ENCODE data around the gene PHF8.

The PHF8 gene

DNA sequence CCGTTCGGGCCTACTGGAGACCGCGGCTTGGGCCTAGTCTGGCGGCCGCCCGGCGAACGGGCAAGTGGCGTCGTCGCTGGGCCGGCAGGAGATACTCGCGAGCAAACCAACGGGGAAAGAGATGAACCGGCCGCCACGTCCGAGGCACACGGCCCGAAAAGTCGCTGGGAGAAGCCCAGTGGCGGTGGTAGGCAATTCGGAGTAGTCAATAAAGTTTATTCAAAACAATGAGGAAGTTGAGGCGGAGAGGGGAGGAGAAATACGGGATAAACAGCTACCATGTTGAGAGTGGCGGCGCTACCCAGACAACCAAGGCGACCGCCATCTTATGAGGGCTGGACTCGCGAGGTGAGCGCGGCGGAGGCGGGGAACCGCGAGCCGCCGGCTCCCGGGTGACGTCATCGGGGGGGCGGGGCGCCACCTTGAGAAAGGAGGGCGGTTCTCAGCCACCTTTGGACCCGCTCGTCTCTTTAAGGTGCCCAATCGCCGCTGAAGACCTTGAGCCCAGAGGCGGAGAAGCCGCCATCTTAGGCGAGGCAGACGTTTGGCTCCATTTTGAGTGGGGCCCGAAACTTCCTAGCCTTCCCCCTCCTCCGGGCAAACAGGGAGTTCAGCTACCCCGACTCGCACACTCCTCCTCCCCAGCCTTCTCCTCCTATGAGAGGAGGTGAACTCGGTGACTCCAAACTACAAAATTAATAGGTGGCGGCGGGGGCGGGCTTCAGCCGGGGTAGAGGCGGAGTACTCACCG is at the start of gene PHF8:
PHF8 (minus strand) TSS at position 348 of the 751 bp plus-strand sequence. CDS start 1,745 bp downstream, outside the sequence.
- peak; percentile 86 for DNase-seq

DNA sequence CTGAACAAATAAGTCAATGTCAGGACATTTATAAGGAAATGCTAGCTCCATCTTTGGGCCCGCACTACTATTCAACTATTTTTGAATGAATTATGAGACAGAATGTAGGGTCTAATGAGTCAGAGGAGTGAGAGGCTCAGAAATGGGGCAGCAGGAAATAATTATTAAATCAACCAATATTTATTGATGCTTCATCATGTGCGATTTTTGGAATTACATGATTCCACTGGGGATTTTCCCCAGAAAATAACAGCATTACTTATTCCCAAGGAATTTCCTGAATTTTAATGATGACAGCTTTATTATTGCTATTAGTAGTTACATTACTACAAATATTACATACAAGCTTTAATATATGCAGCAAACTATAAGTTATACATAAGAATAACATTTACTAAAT is 49.3 kb upstream of the PHF8 start:
- DNase-seq = no peak

DNA sequence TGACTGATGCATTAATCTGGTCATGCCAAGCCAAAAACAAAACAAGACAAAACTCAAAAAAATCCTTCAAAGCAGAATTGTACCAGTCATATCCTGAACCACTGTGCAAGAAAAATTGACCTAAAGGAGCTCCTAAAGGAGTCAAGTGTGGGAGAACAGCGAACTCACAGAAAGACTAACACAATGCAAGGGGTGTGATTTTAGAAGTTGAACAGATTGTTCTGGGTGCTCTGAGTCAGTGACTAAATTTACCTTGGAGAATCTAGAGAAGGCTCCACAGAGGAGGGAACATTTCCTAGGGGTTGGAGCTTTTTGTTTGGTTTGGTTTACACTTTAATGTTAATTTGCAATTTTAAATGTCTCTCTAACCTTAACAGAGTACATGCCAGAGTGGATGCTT is 48.9 kb upstream of the PHF8 start:
- DNase-seq = no peak

DNA sequence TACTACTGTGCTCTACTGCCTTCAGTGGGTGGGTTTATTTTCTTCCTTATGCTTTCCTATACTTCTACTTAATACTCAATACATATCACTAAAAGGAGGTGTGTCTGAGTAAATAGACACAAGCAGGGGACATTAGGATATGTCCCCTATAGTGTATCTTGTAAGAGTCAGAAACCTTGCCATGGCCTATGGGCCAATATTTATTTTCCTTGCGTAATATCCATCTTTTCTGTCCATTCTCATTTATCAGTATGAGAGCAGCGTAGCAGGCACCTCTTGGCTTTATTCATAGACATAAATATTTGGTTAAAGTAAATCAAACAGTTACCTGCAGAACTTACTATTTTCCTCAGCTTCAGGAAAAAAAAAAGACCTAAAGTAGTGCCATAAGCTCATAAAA is 46.6 kb upstream of the PHF8 start:
- no peak for DNase-seq

DNA sequence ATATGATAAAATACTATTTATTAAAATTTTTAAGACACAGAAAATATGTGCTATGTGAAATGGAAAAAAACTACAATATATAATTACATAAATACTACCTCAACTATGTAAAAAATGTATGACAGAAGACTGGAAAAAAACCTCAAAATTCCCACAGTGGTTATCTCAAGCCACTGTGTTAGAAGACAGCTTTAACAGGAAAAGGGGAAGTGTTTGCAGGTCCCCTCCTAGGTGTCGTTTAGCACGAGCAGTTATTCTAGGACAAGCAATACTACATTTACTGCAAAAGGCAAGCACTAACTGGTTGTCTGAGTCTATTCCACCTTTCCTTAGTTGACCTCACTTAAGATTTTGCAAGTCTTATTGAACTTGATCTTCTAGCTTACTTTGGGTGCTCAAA is 44.9 kb upstream of the PHF8 start:
- DNase-seq = no peak

DNA sequence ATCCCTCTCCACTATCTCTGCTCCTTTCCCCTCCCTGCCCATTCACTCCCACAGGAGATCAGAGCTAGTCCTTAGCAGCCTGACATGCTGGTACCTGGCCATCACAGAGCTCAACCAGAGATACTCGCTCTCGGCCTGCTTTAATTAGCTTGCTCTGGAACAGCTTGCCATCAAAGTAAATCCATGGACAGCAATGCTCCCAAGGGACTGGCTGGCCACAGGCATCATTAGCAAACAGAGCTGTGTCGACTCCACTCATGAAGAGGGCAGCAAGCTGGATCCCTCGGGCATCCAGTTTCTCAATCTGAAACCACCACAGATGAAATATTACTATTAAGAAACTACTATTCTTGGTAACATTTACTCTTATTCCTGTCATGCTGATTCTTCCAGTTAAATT is 43.4 kb upstream of the PHF8 start:
- no peak for DNase-seq

DNA sequence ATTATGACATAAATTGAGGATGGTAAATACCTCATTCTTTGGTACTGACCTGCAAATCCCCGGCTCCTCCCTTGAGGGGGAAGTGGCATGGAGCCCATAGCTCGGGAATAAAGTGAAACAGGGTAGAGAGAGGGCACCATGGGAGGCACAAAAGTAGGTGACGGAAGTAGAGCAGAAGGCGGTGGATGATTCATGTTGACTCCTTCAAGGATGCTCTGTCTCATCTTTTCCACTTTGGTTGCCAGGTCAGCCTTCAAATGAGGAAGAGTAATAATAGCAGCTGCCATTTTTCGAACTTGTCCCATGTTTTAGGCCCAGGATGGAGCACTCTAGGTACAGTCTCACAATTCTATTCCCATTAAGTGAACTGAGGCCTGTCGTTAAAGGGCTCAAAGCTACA is 41.4 kb upstream of the PHF8 start:
- DNase-seq = no peak

DNA sequence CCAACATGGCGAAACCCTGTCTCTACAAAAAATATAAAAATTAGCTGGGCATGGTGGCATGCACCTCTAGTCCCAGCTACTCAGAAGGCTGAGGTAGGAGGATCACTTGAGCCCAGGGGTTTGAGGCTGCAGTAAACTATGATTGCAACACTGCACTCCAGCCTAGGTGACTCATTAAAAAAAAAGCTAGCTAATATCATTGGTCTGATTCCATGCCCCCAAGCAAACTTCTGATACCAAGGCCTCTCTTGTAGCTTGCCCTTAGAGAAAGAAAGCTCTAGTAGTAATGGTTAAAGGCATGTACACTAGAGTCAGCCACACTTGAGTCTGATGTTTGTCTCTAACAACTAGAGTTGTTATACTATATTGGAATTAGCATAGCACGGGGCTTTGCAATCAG is 32.6 kb upstream of the PHF8 start:
- no peak for DNase-seq

DNA sequence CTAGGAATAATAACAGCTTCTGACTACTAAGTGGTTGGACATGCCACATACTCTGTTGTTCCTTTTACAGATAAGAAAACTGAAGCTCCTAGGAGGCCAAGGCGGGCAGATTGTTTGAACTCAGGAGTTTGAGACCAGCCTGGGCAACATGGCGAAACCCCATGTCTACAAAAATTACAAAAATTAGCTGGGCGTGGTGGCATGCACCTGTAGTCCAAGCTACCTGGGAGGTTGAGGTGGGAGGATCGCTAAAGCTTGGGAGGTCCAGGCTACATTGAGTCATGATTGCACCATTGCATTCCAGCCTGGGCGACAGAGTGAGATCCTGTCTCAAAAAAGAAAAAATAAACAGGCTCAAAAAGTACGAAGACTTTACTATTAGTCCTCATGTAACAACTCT is 30.6 kb upstream of the PHF8 start:
- DNase-seq = no peak

DNA sequence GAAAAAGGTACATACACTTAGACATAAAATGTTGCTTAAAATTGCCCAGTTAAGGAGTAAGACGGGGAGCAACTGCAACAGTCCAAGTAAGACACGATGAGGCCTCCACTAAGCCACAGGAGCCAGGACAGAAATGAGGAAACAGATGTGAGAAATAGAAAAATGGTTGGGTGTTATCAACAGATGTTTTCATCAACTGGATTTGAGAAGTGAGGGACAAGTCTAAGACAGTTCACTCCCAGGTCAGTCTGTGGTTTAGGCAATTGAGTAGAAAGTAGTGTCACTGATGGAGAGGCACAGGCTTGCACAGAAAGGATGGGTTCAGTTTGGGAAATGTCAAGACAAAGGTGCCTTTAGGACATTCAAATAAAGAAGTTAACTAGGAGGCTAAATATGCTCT is 23.5 kb upstream of the PHF8 start:
- no peak for DNase-seq

DNA sequence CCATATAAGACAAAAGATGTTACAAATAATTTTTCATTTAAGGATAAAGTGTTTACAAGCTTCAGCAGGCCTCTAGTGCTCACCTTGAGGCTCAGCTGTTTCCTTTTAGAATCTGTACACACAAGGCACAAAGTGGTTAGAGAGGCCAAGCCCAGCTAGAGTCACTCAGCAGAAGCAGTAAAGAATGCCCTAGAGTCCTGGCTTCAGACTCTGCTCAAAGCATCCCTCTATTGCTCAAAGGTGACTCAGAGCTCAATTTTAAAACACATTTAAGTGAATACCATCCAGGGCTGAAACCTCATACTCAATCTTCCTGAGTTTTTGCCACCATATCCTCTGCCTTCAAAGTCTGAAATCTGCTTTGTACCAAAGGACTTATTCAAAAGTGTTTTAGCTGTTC is 22.6 kb upstream of the PHF8 start:
- no peak for DNase-seq

DNA sequence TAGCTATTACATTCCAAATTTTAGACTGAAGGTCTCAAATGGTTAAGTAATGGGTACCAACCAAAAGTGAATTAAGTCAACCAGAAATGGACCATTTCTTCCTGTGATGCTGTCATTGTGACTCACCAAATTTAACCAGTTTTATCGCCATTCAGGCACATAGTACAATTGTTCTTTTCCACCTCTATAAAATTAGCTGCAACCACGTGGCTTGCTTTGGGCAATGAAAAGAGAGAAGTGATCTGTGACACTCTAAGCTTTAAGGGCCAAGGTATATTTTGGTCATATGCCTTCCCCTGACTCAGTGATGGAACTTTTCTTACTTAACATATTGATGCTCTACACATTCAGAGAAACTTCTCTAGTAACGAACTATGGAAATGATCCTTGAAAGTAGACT is 20.3 kb upstream of the PHF8 start:
- DNase-seq = no peak

DNA sequence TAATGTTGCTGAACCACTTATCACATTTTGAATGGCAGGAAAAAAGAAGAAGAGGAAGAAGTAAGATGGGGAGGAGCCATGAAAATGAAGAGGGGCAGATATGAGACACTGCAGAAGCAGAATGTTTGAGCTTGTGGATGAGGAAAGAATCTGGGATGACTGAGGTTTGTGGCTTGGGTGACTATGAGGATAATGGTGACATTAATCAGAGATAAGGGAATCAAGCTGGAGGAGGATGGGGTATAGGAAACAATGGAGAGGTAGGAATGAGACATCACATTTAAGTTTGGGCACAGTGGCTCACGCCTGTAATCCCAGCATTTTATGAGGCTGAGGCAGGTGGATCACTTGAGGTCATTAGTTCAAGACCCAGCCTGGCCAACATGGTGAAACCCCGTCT is 19.1 kb upstream of the PHF8 start:
- DNase-seq = no peak

DNA sequence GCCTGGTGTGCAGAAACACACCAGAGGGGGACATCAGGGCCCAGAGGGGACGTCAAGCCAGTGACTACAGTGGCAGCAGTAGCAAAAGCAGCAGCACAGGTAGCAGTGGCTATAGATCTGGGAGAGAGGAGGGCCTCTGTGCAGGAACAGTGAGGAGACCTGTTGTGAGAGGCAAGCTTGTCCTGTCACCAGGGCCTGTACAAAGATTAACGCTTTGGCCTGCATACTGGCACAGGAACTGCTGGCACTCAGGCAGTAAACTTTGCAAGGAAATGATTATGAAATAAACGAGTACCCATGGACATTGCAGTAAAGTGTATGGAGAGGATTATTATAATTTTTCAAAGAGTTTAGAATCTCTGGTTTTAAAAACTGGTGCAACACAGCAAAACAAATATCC is 5.5 kb upstream of the PHF8 start:
- DNase-seq = no peak

DNA sequence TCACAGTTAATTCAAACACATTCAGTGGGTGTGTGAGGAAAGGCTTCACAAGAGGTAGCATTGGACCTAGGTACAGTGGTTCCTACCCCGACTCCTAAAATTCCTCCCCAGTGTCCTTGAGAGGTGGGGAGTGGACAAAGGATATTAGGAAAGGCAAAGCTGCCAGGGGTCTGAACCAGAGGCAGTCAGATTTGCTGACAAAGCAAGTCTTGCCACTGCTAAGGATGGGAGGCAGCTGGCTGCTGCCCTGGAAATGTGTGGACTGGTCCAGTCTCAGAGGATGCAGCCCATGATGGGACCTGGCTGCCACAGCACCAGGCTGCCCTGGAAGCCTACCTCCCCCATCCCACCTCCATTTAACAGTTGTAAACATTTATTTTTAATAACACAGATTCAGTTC is 4.1 kb upstream of the PHF8 start:
- no peak for DNase-seq

DNA sequence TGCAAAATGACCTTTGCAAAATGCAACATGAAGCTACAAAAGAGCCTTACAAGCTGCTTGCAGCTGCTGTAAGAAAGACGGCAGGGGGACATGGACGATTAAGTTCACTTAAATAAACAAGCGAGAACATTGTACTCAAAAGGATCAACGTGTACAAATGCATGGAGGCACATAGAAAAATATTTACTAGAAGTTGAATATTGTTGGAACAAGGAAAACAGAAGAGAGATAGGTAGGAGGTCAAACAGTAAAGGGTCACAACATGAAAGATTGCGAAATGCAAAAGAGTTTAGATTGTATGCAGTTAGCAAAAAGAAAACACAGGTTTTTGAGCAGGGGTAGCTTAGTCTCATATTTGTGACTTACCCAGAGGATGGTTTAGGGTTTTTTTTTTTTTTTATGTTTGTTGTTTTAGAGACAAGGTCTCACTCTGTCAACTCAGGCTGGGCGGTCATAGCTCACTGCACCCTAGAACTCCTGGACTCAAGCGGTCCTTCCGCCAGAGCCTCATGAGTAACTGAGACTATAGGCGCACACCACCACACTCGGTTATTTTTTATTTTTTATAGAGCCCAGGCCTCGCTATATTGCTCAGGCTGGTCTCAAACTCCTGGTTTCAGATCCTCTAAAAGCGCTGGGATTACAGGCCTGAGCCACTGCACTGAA is 1.4 kb upstream of the PHF8 start:
- DNase-seq = peak; percentile 53

DNA sequence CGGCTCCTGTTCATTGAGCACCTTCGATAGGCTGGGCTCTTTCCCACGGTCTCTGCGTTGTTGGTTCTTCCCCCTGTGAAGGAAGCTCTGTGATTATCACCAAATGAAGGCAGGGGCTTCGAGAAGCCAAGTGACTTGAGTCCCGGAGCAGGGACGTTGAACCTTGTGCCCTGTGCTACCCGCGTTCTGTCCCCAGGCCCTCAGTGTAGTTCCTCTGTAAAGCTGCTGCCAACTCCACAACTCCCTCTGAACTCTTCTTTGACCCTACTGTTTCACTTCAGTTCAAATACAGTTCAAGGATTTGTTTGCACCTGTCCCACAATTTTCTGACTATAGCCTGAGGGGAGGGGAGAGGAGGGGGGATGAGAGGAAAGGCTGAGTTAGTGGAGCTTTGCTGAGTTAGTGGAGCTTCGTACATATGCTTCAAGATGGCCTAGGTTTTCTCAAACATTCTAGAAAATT is 635 bp upstream of the PHF8 start:
- no peak for DNase-seq

DNA sequence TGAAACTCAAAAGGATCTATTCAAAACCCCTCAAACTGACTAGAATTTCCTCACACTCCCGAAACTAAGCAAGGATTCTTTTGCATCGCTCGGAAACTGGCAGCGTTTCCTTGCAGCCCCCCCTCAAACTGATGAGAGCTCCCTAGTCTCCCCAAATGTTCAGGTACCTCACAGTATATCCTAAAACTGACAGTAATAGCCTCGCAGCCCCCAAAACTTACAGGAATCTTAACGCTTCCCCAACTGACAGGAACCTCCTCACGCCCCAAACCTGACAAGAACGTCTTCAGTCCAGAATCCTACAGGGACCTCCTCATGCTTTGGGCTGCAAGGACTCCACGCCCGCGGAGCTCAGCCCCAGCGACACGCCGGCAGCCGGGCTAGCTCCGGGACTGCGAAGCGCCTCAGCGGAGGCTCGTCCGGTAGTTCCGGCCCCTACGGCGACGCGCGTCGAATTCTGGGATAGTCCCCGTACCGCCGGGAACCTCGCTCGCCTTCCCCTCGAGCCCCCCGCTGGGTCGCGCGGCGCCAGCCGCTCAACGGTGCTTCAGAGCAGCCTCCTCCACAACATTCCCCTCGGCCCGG is 640 bp downstream of the PHF8 start:
- DNase-seq = no peak

DNA sequence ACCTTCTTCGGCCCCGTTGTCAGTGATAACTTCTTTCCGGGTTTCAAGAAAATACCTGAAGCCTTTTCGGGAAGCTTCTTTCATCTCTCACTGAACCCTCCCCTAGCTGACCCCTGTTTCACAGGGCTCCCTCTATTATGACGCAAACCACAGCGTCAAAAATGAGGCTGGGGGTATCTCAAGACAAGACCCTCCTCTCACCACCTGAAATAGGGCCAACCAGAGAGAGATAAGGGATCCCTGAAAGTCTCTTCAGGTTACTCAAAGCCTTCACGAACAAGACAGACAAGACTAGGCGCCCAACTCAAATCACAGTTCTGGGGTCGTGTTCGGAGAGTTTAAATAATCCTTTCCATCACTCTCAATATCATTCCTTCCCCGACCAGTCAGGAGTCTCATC is 1.2 kb downstream of the PHF8 start:
- no peak for DNase-seq

DNA sequence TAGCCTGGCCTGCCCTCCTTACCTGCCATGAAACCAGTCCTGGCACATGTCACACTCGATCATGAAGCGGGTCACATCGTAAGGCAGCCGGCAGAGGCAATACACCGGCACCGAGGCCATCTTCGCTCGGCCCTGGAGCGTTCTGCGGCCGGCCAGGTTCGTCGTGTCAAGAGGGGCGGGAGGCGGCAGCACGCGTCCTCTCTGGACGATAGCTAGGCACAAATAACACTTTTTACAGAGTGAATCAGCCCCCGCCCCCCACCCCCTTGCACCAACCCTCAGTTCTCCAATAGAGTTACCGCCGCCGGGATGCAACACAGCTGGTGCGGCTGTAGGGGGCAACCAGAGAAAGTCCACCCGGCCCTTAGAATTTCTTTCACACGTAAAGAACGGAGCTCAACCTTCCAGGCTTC is 1.7 kb downstream of the PHF8 start:
- DNase-seq = no peak

DNA sequence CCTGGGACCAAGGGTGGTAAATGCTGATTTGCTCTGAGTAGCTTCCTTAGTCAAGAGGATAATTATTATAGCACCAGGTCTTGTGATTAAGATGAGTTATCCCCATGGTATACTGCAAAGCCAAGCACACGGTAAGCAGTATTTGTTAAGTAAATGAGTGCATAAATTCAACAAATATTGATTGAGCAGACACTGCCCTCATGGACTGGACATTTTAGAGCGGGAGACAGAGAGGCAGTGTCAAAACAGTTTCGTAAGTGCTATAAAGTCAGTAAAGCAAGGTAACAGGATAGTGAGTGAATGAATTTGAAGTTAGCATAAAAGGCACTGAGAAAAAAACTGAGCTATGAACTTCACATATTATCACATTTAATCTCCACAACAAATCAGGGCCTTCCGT is 13.9 kb downstream of the PHF8 start:
- DNase-seq = peak; percentile 11

DNA sequence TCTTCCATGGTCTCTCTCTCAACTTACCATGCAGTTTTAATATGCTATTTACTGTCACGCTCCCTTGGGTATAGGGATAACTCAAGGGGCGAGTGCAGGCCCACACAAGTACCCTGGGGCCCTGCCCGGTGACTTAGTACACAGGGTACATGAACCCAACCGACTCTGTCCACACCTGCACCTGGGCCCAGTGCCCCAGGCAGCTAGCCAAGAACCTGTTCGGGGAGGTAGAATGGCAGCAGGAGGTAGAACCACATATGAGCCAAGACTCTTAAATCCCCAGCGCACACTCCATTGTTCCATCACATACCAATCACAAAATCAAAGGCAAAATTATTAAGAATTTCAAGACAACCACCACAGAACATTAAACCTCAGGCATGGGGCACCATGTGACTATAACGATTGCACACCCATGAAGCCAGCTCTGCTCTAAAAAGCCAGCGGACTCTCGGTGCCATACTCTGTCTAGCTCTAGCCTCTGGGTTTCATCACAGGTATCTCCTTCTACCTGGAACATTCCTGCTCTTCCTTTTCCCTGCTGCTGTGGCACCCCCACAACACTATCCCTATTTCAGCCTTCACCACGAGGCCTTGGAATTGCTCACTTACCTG is 14.6 kb downstream of the PHF8 start:
- peak; percentile 22 for DNase-seq

DNA sequence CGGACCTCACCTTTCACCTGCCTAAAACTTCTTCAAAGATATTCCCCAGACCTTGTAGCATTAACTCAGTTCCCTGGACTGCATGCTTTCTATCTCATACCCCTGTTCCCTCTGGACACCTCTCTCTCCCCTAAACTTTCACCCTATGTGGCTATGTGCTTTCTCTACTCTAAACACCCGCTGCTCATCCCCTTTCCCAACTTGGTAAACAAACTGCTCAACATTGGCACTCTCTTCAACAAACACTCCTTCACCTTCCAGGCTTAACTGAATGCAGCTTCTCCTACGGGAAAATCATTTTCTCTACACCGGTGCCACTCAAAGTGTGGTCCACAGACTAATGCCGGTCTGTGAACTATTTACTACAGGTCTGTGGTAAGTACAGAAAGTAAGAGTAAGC is 19.9 kb downstream of the PHF8 start:
- DNase-seq = no peak

Data from NCI-H774 (cell line).